ENCODE measurements around the gene REM1.

DNA sequence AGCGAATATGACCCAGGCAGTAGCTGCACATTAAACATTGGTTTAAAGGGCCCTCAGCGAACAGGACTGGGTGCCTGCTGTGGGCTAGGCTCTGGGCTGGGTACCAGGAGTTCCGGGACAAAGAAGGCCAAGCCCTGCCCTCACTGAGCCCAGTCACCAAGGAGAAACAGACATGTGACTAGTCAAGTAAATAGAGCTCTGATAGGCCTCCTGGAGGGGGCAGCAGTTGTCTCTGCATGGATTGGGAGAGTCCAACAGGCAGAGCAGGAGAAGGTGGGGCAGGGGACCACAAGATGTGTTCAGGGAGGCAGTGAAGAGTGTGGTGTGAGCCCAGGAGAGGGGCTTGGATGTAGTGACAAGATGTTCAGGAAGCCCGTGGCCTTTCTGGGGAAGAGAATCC lies 42.3 kb downstream of the REM1 start:
- TF ChIP-seq CTCF (IDR thresholded peaks at IDR 0.05) (no peak), POLR2A (IDR thresholded peaks at IDR 0.05) (no peak)

All from Peyer's patch (tissue), 4 donors.